ENCODE data around the gene TUBA8.
"Not testable (repeated sequence)": the region's sequence is repeated elsewhere in the genome, so short reads cannot be mapped to it uniquely, and the experiment has no call there.

The TUBA8 gene

GRCh38 chr22:18172776-18173175 lies 62.2 kb downstream of the TUBA8 start:
- not testable (repeated sequence) for DNase-seq (ENCODE audit: low read depth in 2 of 2)

GRCh38 chr22:18173441-18173840 lies 62.8 kb downstream of the TUBA8 start:
- not testable (repeated sequence) for DNase-seq (ENCODE audit: low read depth in 2 of 2)
